GM18951 (cell line): Measurements from ENCODE around the gene PPP2R3A.
"Not testable (repeated sequence)": the region's sequence is repeated elsewhere in the genome, so short reads cannot be mapped to it uniquely, and the experiment has no call there.

Source experiments
- POLR2A ChIP-seq: IDR thresholded peaks from 4 replicates; pipeline ENCODE4 v1.6.1; 2011; ENCODE audit warnings: mild to moderate bottlenecking; ENCODE audit not compliant: insufficient read length, insufficient read depth; ENCODE audit errors: extremely low read depth
- in situ Hi-C: fragments of 300-500 bp; cut with MboI; formaldehyde crosslinking; loops from one replicate; pipeline ENCODE4 v1.12.0; 2022; ENCODE audit warnings: low sequenced_read_pairs, mixed read lengths, inconsistent platforms; ENCODE audit not compliant: unreplicated experiment

PPP2R3A gene

GRCh38 chr3:135965506-135966270, at the start of gene PPP2R3A:
TSS of gene PPP2R3A (plus strand) at chr3:135965728. CDS start at chr3:136001499, 35,771 bp downstream.
- peak; percentile 19 for TF ChIP-seq POLR2A
- in situ Hi-C loops, result no loop called here

- TF ChIP-seq POLR2A, result no peak
- in situ Hi-C loops, result no loop called here
These were observed 49.2 kb upstream of the PPP2R3A start for GRCh38 chr3:135916310-135916709.

GRCh38 chr3:135917076-135917475, 48.5 kb upstream of the PPP2R3A start:
- TF ChIP-seq POLR2A, result no peak
- in situ Hi-C loops, result no loop called here

- no peak for TF ChIP-seq POLR2A
- in situ Hi-C loops, result no loop called here
These were observed 47.5 kb upstream of the PPP2R3A start for GRCh38 chr3:135917927-135918597.

- in situ Hi-C loops, result no loop called here
- no peak for TF ChIP-seq POLR2A
These were observed 46.9 kb upstream of the PPP2R3A start for GRCh38 chr3:135918600-135918999.

- in situ Hi-C loops, result no loop called here
- TF ChIP-seq POLR2A, result no peak
These were observed 45.3 kb upstream of the PPP2R3A start for GRCh38 chr3:135920275-135920674.

GRCh38 chr3:135922903-135923250, 42.7 kb upstream of the PPP2R3A start:
- no peak for TF ChIP-seq POLR2A
- in situ Hi-C loops, result no loop called here

GRCh38 chr3:135924506-135924905, 41.0 kb upstream of the PPP2R3A start:
- TF ChIP-seq POLR2A, result no peak
- in situ Hi-C loops, result no loop called here

- TF ChIP-seq POLR2A, result no peak
- in situ Hi-C loops, result no loop called here
These were observed 38.9 kb upstream of the PPP2R3A start for GRCh38 chr3:135926664-135927063.

GRCh38 chr3:135927155-135927554, 38.4 kb upstream of the PPP2R3A start:
- no peak for TF ChIP-seq POLR2A
- in situ Hi-C loops, result no loop called here

- TF ChIP-seq POLR2A, result no peak
- in situ Hi-C loops, result no loop called here
These were observed 35.9 kb upstream of the PPP2R3A start for GRCh38 chr3:135929670-135930069.

- TF ChIP-seq POLR2A, result no peak
- in situ Hi-C loops, result no loop called here
These were observed 35.3 kb upstream of the PPP2R3A start for GRCh38 chr3:135930255-135930654.

GRCh38 chr3:135935171-135935570, 30.4 kb upstream of the PPP2R3A start:
- in situ Hi-C loops, result not testable (repeated sequence)

- in situ Hi-C loops, result not testable (repeated sequence)
These were observed 27.8 kb upstream of the PPP2R3A start for GRCh38 chr3:135937766-135938165.
